IMR-90 (cell line): ENCODE measurements around the gene ORC4. TPM values are rescaled to one million over a fixed set of nuclear protein-coding genes. Genes with fewer than 3 reads are reported as not detected.

Source experiments
- ATAC-seq: fragments of 200-7000 bp; cut with Tn5 transposase; 2 replicates; pipeline ENCODE4 v1.9.1; 2020; ENCODE audit warnings: low read depth, mild to moderate bottlenecking, moderate library complexity
- BruUV-seq: library from RNA; stranded (reverse); fragments of 400-500 nt; replicated peaks from 2 replicates; lab custom pipeline; 2021; lab: Mats Ljungman, UMichigan
- CTCF ChIA-PET: fragments of 300-600 bp; formaldehyde crosslinking; extraction: SDS; loops from one replicate; lab custom pipeline; 2021; ENCODE audit warnings: antibody characterized with exemption; lab: Yijun Ruan, JAX
- POLR2A ChIA-PET: fragments of 300-600 bp; sonication (Branson Sonifier 250); formaldehyde crosslinking; loops from one replicate; lab custom pipeline; 2022; ENCODE audit warnings: antibody characterized with exemption; ENCODE audit not compliant: unreplicated experiment; lab: Charles Lee
- DNase-seq: peaks from one replicate; pipeline ENCODE4 v3.0.0; 2013
- H2AFZ ChIP-seq: replicated peaks from 2 replicates; pipeline ENCODE3; 2013; ENCODE audit warnings: low read length, mild to moderate bottlenecking; ENCODE audit not compliant: poor library complexity
- H2AK5ac ChIP-seq: 2 replicates; pipeline ENCODE4 v1.6.1; 2013; ENCODE audit warnings: low read depth, low read length, inconsistent platforms
- H2AK9ac ChIP-seq: replicated peaks from 2 replicates; pipeline ENCODE3; 2013; ENCODE audit warnings: mild to moderate bottlenecking, low read depth, low read length, moderate library complexity; ENCODE audit not compliant: poor library complexity
- H2BK120ac ChIP-seq: 2 replicates; pipeline ENCODE4 v1.6.1; 2013; ENCODE audit warnings: low read depth, low read length, inconsistent platforms
- H2BK15ac ChIP-seq: 3 replicates; pipeline ENCODE4 v1.6.1; 2013; ENCODE audit warnings: low read depth, low read length, inconsistent platforms
- H2BK20ac ChIP-seq: 2 replicates; pipeline ENCODE4 v1.6.1; 2013; ENCODE audit warnings: low read depth, mild to moderate bottlenecking, inconsistent platforms, low read length, moderate library complexity
- H2BK5ac ChIP-seq: 2 replicates; pipeline ENCODE4 v1.6.1; 2013; ENCODE audit warnings: mild to moderate bottlenecking, low read depth, low read length, inconsistent platforms; ENCODE audit not compliant: poor library complexity, severe bottlenecking
- H3K14ac ChIP-seq: replicated peaks from 2 replicates; pipeline ENCODE4 v1.6.1; 2013; ENCODE audit warnings: low read depth, low read length, inconsistent platforms
- H3K18ac ChIP-seq: 2 replicates; pipeline ENCODE4 v1.6.1; 2013; ENCODE audit warnings: low read depth, low read length, control low read depth
- H3K23ac ChIP-seq: 2 replicates; pipeline ENCODE4 v1.6.1; 2013; ENCODE audit warnings: low read depth, low read length, inconsistent platforms
- H3K27ac ChIP-seq: 2 replicates; pipeline ENCODE4 v1.5.1; 2013; ENCODE audit warnings: mild to moderate bottlenecking, control low read depth, low read length; ENCODE audit not compliant: insufficient read depth
- H3K27me3 ChIP-seq: 2 replicates; pipeline ENCODE4 v1.6.1; 2013; ENCODE audit warnings: low read length; ENCODE audit not compliant: control insufficient read depth, insufficient read depth
- H3K36me3 ChIP-seq: 2 replicates; pipeline ENCODE4 v1.6.1; 2013; ENCODE audit warnings: low read length, mixed read lengths; ENCODE audit not compliant: control insufficient read depth, insufficient read depth
- H3K4ac ChIP-seq: 2 replicates; pipeline ENCODE4 v1.6.1; 2013; ENCODE audit warnings: low read depth, low read length, inconsistent platforms
- H3K4me1 ChIP-seq: 2 replicates; pipeline ENCODE4 v1.6.1; 2013; ENCODE audit warnings: low read length, mixed read lengths; ENCODE audit not compliant: control insufficient read depth, insufficient read depth
- H3K4me2 ChIP-seq: 2 replicates; pipeline ENCODE4 v1.6.1; 2013; ENCODE audit warnings: low read depth, mild to moderate bottlenecking, control low read depth, low read length, moderate library complexity
- H3K4me3 ChIP-seq: 2 replicates; pipeline ENCODE4 v1.5.1; 2013; ENCODE audit warnings: low read depth, mild to moderate bottlenecking, control low read depth, low read length, moderate library complexity; ENCODE audit not compliant: insufficient read depth
- H3K56ac ChIP-seq: 2 replicates; pipeline ENCODE4 v1.6.1; 2013; ENCODE audit warnings: low read length, inconsistent platforms; ENCODE audit not compliant: insufficient read depth; ENCODE audit errors: extremely low read depth
- H3K79me1 ChIP-seq, 2 experiments: 2 replicates each; pipeline ENCODE4 v1.6.1; 2013; ENCODE audit warnings: low read length in 2 of 2, inconsistent platforms in 1 of 2, low read depth in 1 of 2
- H3K9ac ChIP-seq: 2 replicates; pipeline ENCODE4 v1.6.1; 2013; ENCODE audit warnings: low read depth, low read length, control low read depth
- H3K9me1 ChIP-seq: 2 replicates; pipeline ENCODE4 v1.6.1; 2013; ENCODE audit warnings: low read length, inconsistent platforms; ENCODE audit not compliant: insufficient read depth
- H3K9me3 ChIP-seq: 2 replicates; pipeline ENCODE4 v1.6.1; 2013; ENCODE audit warnings: low read length; ENCODE audit not compliant: control insufficient read depth, insufficient read depth
- H4K20me1 ChIP-seq: 2 replicates; pipeline ENCODE4 v1.6.1; 2013; ENCODE audit warnings: low read length, inconsistent platforms; ENCODE audit not compliant: insufficient read depth
- H4K5ac ChIP-seq: 2 replicates; pipeline ENCODE4 v1.6.1; 2013; ENCODE audit warnings: mild to moderate bottlenecking, low read depth, low read length, control low read depth
- H4K8ac ChIP-seq, 2 experiments: 2 replicates each; pipeline ENCODE4 v1.6.1; 2013; ENCODE audit warnings: low read depth in 2 of 2, low read length in 2 of 2, control low read depth in 1 of 2, inconsistent platforms in 1 of 2
- H4K91ac ChIP-seq: 2 replicates; pipeline ENCODE4 v1.6.1; 2013; ENCODE audit warnings: low read depth, low read length, inconsistent platforms; ENCODE audit not compliant: insufficient read depth
- BHLHE40 ChIP-seq: fragments of 150-350 bp; IDR thresholded peaks from 2 replicates; pipeline ENCODE4 v1.6.1; 2016; ENCODE audit warnings: mild to moderate bottlenecking, low read depth, low read length
- MAFK ChIP-seq: IDR thresholded peaks from 2 replicates; pipeline ENCODE4 v1.6.1; 2012; ENCODE audit warnings: low read depth, low read length, improper control_type of control experiment
- NFE2L2 ChIP-seq: fragments of 150-350 bp; IDR thresholded peaks from 2 replicates; pipeline ENCODE4 v1.6.1; 2016; ENCODE audit warnings: low read depth, mild to moderate bottlenecking, low read length
- POLR2A ChIP-seq: IDR thresholded peaks from 2 replicates; pipeline ENCODE4 v1.6.1; 2012; ENCODE audit warnings: mild to moderate bottlenecking, low read depth, low read length
- RAD21 ChIP-seq: IDR thresholded peaks from 2 replicates; pipeline ENCODE4 v1.6.1; 2012; ENCODE audit warnings: low read length, improper control_type of control experiment
- SMC3 ChIP-seq: fragments of 150-350 bp; IDR thresholded peaks from 2 replicates; pipeline ENCODE4 v1.6.1; 2016; ENCODE audit warnings: low read depth, mild to moderate bottlenecking, antibody characterized with exemption, low read length, moderate library complexity
- USF2 ChIP-seq: fragments of 150-350 bp; IDR thresholded peaks from 2 replicates; pipeline ENCODE4 v1.6.1; 2017; ENCODE audit warnings: mild to moderate bottlenecking, antibody characterized with exemption, low read length, low read depth
- WGBS, 2 experiments: methylation state at CpG; one replicate each; pipeline versions ENCODE4 v1.1.5 to v1.1.7; 2013; ENCODE audit warnings: missing lambda C conversion rate in 2 of 2; ENCODE audit not compliant: insufficient read length in 1 of 2; ENCODE audit errors: extremely low coverage in 2 of 2; 5-methylcytosine and 5-hydroxymethylcytosine counted together
- dilution Hi-C: fragments of 300-500 bp; cut with HindIII; formaldehyde crosslinking; loops from one replicate; pipeline ENCODE4 v1.14.3; 2018; ENCODE audit warnings: low sequenced_read_pairs; ENCODE audit not compliant: unreplicated experiment
- in situ Hi-C: fragments of 300-500 bp; cut with MboI; formaldehyde crosslinking; loops from 3 replicates; pipeline ENCODE4 v1.14.3; 2019; ENCODE audit warnings: low sequenced_read_pairs, inconsistent platforms, mixed read lengths
- intact Hi-C: fragments of 100-400 bp; cut with micrococcal nuclease; formaldehyde crosslinking; loops from 2 replicates; pipeline ENCODE4 v1.10.0; 2022
- polyA plus RNA-seq, 3 experiments: library from polyadenylated mRNA; depleted of rRNA; stranded (reverse); fragments of >200 nt; gene quantifications; 2 replicates each; pipeline ENCODE4 v1.2.3, GENCODE V29; 2012; ENCODE audit warnings: low replicate concordance in 1 of 3
- total RNA-seq: library from RNA; depleted of rRNA; stranded (reverse); fragments of >200 nt; gene quantifications from 2 replicates; pipeline ENCODE4 v1.2.3, GENCODE V29; 2012

The ORC4 gene
- total and polyA plus RNA-seq, 2 of the 4 experiments (the other 2 are of a cell fraction) = 20.6 to 23.5 TPM

- no peak overlapping the region for H2BK120ac ChIP-seq
- 0 out of 2 replicates have a peak, but pooled peaks cover 5% of the 10 kb centered on the region for H3K36me3 ChIP-seq
- H4K8ac ChIP-seq = no peak overlapping the region
- H3K4ac ChIP-seq = no peak overlapping the region
- no peak overlapping the region for H3K18ac ChIP-seq
- no peak overlapping the region for H2BK15ac ChIP-seq
- H3K14ac ChIP-seq = no peak overlapping the region
- no peak overlapping the region for H2BK5ac ChIP-seq
- no peaks in the 10 kb centered on the region for H3K4me1 ChIP-seq
- H3K9me3 ChIP-seq = no peaks in the 10 kb centered on the region
- H3K23ac ChIP-seq = no peak overlapping the region
- H3K4me2 ChIP-seq = no peak overlapping the region
- no peak overlapping the region for H4K91ac ChIP-seq
- dilution Hi-C loops (no loop called here), in situ Hi-C loops (loop anchor here (25.0 kb wide), 1 partner anchor 837 kb away; no protein-coding TSS in a partner anchor), intact Hi-C loops (no loop called here)
- no peak overlapping the region for H2BK20ac ChIP-seq
- H3K9ac ChIP-seq = no peak overlapping the region
- H3K56ac ChIP-seq = no peak overlapping the region
- POLR2A ChIA-PET = no interaction called here
- DNase-seq (no peak), ATAC-seq (no peak)
- CTCF ChIA-PET = no interaction called here
- no peak overlapping the region for H3K27ac ChIP-seq
- BruUV-seq = no TSS peak
- H3K9me1 ChIP-seq = no peaks in the 10 kb centered on the region
- H3K79me1 ChIP-seq = no peaks in the 10 kb centered on the region
- TF ChIP-seq BHLHE40 = no peak
- no peak for TF ChIP-seq POLR2A
- TF ChIP-seq RAD21 = no peak
- TF ChIP-seq MAFK = no peak
- no peak for TF ChIP-seq NFE2L2
- no peak for TF ChIP-seq SMC3
- no peak for TF ChIP-seq USF2
- no peak overlapping the region for H2AK5ac ChIP-seq
- no peak overlapping the region for H2AK9ac ChIP-seq
- whole genome bisulfite sequencing, 2 experiments = no CpG with 5 or more reads among the region's 3 CpGs
- H4K20me1 ChIP-seq = no peaks in the 10 kb centered on the region
- H3K27me3 ChIP-seq = no peaks in the 10 kb centered on the region
- H2AFZ ChIP-seq = no peak overlapping the region
- H4K5ac ChIP-seq = no peak overlapping the region
- no peak overlapping the region for H3K4me3 ChIP-seq
Measured at GRCh38 chr2:147923846-147924245, 96.7 kb downstream of the ORC4 start.
